CD4-positive, alpha-beta T cell treated with Interleukin-6 at 100 ng/mL for 8 hours (primary cell): ENCODE data around the gene ZNF526.

Source experiments
- DNase-seq: peaks from one replicate; pipeline ENCODE4 v3.0.0-alpha.2; 2020; ENCODE audit warnings: mixed read lengths, low spot score

ZNF526 gene

GRCh38 chr19:42196011-42197001 is 23.8 kb upstream of the ZNF526 start:
- DNase-seq = no peak

GRCh38 chr19:42197375-42197817 is 22.7 kb upstream of the ZNF526 start:
- no peak for DNase-seq

GRCh38 chr19:42198676-42199439 is 21.3 kb upstream of the ZNF526 start:
- DNase-seq = peak; percentile 86

- peak; percentile 59 for DNase-seq
These were observed 20.5 kb upstream of the ZNF526 start for GRCh38 chr19:42199440-42200115.

GRCh38 chr19:42200116-42200715 is 19.9 kb upstream of the ZNF526 start:
- no peak for DNase-seq

GRCh38 chr19:42201489-42202289 is 18.4 kb upstream of the ZNF526 start:
- peak; percentile 54 for DNase-seq

GRCh38 chr19:42202290-42202880 is 17.7 kb upstream of the ZNF526 start:
- DNase-seq = no peak

- DNase-seq = no peak
These were observed 16.4 kb upstream of the ZNF526 start for GRCh38 chr19:42203700-42204099.

- no peak for DNase-seq
These were observed 15.4 kb upstream of the ZNF526 start for GRCh38 chr19:42204664-42205063.

- DNase-seq = no peak
These were observed 13.0 kb upstream of the ZNF526 start for GRCh38 chr19:42206871-42207755.

GRCh38 chr19:42207767-42208271 is 12.3 kb upstream of the ZNF526 start:
- DNase-seq = no peak

GRCh38 chr19:42208612-42209011 is 11.5 kb upstream of the ZNF526 start:
- no peak for DNase-seq

GRCh38 chr19:42212886-42213285 is 7.2 kb upstream of the ZNF526 start:
- DNase-seq = no peak

- DNase-seq = no peak
These were observed 5.2 kb upstream of the ZNF526 start for GRCh38 chr19:42214810-42215485.

GRCh38 chr19:42216653-42217519 is 3.2 kb upstream of the ZNF526 start:
- DNase-seq = no peak

GRCh38 chr19:42217520-42218437 is 2.3 kb upstream of the ZNF526 start, which contains the start of gene DEDD2:
DEDD2 (minus strand) TSS chr19:42217677; CDS start chr19:42217007, 670 bp downstream.
- peak; percentile 100 for DNase-seq

GRCh38 chr19:42220751-42221097 is 612 bp downstream of the ZNF526 start:
- no peak for DNase-seq
